OCI-M2 (cell line): ENCODE measurements around the gene ROR2.

Source experiments
- DNase-seq: peaks from one replicate; lab custom pipeline; 2025; ENCODE audit not compliant: unreplicated experiment; lab: John Stamatoyannopoulos, UW

Gene ROR2

GRCh38 chr9:91778031-91778430 is 172.0 kb downstream of the ROR2 start:
- DNase-seq, result no peak

GRCh38 chr9:91777292-91777830 is 172.7 kb downstream of the ROR2 start:
- no peak for DNase-seq

GRCh38 chr9:91776409-91777291 is 173.4 kb downstream of the ROR2 start:
- DNase-seq, result no peak

- no peak for DNase-seq
These were observed 174.4 kb downstream of the ROR2 start for GRCh38 chr9:91775708-91776028.

GRCh38 chr9:91775011-91775707 is 174.9 kb downstream of the ROR2 start:
- no peak for DNase-seq

- no peak for DNase-seq
These were observed 176.9 kb downstream of the ROR2 start for GRCh38 chr9:91773156-91773555.

GRCh38 chr9:91771864-91772263 is 178.2 kb downstream of the ROR2 start:
- DNase-seq, result no peak

- DNase-seq, result no peak
These were observed 179.0 kb downstream of the ROR2 start for GRCh38 chr9:91771027-91771426.

GRCh38 chr9:91770229-91770628 is 179.8 kb downstream of the ROR2 start:
- DNase-seq, result no peak

- no peak for DNase-seq
These were observed 180.8 kb downstream of the ROR2 start for GRCh38 chr9:91768977-91769916.

- no peak for DNase-seq
These were observed 181.5 kb downstream of the ROR2 start for GRCh38 chr9:91768507-91768906.

- DNase-seq, result no peak
These were observed 183.5 kb downstream of the ROR2 start for GRCh38 chr9:91766315-91767069.

- no peak for DNase-seq
These were observed 184.7 kb downstream of the ROR2 start for GRCh38 chr9:91765296-91765695.

GRCh38 chr9:91764661-91765060 is 185.4 kb downstream of the ROR2 start:
- no peak for DNase-seq

GRCh38 chr9:91761362-91761761 is 188.7 kb downstream of the ROR2 start:
- no peak for DNase-seq

- no peak for DNase-seq
These were observed 189.1 kb downstream of the ROR2 start for GRCh38 chr9:91760906-91761305.

- DNase-seq, result no peak
These were observed 191.5 kb downstream of the ROR2 start for GRCh38 chr9:91758491-91758981.

GRCh38 chr9:91757782-91758181 is 192.2 kb downstream of the ROR2 start:
- no peak for DNase-seq

GRCh38 chr9:91756510-91756780 is 193.6 kb downstream of the ROR2 start:
- no peak for DNase-seq

GRCh38 chr9:91755761-91756509 is 194.1 kb downstream of the ROR2 start:
- no peak for DNase-seq
